Measurements from ENCODE around the gene BIRC3. TPM values are rescaled to one million over a fixed set of nuclear protein-coding genes. Genes with fewer than 3 reads are reported as not detected.

BIRC3 gene
- total RNA-seq = 20.2 TPM

DNA sequence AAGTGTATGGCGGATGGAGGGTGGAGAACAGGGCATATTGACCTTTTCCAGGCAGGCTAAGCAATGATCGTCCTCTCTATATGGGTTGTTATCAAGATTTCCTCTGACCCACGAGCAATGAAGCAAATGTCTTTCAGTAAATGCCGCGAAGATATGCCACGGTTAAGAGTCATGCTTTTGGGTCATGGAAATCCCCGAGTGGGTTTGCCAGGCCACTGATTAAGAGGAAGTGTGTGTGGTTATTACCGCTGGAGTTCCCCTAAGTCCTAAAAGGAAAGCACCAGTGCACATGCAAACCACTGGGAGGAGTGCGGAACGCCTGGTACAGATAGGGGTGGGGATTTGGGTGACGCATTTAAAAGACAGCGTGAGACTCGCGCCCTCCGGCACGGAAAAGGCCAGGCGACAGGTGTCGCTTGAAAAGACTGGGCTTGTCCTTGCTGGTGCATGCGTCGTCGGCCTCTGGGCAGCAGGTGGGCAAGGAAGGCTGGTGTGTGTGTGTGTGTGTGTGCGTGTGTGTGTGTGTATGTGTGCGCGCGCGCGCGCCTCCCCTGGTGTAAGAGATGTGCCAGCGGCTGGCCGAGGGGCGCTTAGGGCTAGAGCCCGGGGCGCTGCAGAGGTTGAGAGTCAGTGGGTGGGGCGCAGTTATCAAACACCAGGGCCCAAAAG is at the start of gene BIRC3:
BIRC3 (plus strand) TSS at position 386 of the 669 bp plus-strand sequence. CDS start 7,026 bp downstream, outside the sequence.
- peak; percentile 87 for DNase-seq (ENCODE audit: low spot score)

DNA sequence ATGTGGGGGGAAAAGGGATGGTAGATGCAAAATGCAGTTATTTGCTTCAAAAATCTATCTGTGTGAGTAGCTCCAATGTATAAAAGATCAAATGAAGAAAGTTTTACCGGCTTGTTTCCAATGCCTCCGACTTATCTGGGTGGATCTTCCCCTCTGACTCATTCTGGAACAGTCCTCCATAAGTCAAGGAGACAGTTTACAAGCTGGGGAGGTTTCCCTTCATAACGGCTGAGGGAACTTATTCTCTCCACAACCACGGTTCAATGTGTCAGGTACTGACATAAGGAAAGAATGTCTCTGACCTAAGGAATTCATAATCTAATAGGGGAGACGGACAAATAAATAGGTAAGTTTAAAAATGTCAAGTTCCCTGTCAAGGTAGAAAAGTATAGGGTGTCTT is 49.7 kb upstream of the BIRC3 start:
- no peak for DNase-seq (ENCODE audit: low spot score)

DNA sequence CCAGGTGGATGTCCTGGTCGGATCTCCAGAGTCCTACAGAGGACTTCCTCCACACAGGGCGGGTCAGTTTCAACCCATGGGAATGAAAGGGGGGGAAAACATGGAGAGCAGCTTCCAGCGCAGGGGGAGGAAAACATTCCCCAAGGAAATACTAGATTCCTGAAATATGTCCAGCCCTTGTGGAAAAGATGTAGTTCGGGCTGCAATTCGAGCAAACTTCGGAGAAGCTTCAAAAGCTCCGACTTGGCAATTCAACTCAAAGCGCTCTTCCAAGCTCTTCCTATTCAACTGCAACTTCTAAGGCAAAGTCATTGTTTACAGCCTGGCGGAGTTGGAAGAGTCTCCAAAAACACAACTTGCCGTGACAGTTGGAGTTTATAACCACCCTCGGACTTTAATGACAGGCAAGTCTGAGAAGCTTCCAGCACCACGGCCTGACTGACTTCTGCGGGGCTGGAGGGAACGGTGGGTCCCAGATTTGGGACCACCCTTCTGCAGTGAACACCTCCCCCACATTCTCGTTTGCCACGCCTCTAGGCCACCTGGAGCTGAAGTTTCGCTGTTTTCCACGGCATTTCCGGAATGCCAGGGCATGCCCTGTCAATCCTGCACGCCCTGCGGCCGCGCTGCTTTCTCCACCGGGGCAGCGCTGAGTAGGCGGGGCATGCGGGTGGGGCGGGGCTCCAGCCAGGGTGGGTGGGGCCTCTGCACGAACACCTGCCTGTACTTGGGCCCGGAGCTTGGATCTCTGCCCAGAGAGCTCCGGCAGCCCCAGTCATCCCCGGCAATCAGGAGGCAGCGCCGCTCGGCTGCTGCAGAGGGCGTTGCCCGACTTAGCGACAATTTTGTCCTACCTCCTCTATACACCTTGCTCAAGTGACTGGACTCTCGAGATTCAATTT is 49.0 kb upstream of the BIRC3 start:
- peak; percentile 93 for DNase-seq (ENCODE audit: low spot score)

DNA sequence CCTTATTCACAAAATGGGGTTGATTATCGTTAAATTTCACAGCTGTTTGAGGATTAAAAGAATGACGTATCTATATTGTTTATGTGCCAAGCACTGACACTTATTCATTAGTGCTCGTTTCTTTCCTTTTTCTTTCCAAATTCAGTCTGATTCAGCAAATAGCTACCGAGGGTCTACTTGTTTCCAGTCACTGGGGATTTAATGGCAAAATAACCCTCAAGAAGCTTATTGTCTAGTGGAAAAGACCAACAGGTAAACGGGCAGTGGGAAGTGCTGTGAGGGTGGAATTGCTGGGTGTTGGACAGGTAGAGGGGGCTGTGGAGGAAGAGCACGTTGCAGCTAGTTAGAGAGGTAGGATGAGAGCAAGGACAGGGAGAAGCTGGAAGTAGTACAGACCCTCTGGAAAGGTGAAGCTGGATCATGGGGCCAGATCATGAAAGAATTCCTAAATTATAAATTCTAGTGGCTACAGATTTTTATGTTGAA is 48.3 kb upstream of the BIRC3 start:
- DNase-seq (ENCODE audit: low spot score) = no peak

DNA sequence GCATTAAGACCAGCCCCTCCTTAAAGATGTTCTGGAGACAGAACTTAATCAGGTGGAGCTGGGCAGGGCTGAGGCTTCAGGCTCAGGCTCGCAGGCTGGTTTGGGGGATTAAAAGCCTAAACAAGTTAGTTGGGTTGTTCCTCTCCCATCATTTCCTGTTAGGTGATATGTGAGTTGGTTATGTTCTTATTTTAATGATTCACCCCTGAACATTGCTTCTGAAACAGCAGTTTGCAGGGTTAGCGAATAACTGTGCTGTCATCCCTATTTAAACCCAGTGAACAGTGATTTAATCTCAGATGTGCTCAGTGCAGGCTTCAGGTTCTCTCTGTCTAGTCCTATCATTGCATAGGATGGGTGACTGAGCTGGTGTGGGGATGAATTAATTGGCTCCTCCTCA is 47.4 kb upstream of the BIRC3 start:
- DNase-seq (ENCODE audit: low spot score) = no peak

DNA sequence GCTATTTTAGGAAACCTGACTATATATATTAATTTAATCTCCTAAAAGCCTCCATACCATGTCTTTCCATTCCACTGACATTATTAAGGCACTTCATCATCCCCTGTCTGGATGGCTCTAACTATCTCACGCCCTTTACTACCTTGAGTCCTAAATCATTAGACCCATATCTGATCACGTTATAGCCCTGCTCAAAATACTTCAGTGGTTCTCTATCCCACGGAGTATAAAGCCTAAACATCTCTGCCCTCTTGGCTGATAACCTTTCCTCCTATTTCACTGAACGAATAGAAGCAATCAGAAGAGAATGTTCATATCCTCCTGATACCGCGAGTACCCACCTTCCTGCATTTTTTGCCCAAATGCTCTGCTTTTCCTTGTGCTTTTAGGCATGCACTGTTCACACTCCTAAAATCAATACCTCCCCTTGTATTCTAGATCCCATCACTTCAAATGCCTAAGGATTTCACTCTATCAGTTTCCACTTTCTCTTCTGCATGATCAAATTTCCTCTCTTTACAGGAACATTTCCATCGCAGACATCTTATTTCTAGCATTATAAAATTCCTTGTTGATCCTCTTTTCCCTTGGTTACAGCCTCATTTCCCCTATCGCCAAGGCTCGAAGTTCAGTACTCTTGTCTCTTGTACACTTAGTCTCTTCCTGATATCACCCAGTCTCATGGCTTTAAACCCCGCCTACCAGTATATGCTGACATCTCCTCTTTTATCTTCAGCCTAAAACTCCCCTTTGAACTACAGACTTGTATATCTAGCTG is 45.0 kb upstream of the BIRC3 start:
- no peak for DNase-seq (ENCODE audit: low spot score)

DNA sequence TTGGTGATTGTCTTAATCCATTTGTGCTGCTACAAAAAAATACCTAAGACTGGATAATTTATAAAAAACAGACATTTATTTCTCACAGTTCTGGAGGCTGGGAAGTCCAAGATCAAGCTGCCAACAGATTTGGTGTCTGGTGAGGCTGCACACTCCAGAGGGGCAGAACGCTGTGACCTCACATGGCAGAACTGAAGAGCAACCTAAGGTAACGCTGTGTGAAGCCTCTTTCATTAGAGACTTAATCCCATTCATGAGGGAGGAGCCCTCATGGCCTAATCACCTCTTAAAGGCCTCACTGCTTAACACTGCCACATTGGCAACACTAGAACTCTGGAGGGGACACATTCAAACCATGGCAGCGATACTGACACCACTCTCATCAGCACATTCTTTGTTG is 42.7 kb upstream of the BIRC3 start:
- DNase-seq (ENCODE audit: low spot score) = no peak

DNA sequence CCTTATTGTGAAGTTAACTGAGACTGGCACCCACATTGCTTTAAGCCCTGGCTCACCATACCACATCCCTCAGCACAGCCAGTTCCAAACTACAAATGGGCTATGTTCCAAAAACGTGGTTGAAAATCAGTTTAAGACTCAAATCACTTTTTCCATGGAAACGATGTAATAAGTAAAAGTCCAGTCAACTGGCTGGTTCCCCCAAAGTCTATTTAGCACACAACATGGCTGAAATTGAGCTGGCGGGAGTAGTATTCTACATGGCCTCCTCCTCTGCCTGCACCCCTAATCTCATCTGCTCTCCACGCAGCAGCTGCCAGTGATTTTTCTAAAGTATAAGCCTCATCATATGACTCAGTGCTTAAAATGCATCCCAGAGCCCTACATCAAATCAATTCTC is 40.9 kb upstream of the BIRC3 start:
- DNase-seq (ENCODE audit: low spot score) = no peak

DNA sequence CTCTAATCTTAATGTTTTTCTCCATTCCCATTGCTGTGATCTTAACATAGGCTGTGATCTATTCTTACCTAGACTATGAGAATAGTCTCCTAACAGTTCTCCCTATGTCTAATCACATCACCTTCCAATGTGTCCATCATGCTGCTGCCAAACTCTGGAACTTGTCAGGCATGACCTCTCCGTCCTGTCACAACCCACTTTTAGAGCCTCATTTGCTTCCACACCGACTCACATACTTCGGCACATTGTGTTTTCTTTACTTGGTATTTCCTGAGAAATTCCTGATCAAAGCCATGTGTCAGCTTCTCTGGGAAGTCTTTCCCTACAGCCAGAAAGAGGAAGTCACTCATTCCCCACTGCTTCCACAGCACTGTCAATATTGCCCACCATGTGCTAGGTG is 40.5 kb upstream of the BIRC3 start:
- DNase-seq (ENCODE audit: low spot score) = no peak

DNA sequence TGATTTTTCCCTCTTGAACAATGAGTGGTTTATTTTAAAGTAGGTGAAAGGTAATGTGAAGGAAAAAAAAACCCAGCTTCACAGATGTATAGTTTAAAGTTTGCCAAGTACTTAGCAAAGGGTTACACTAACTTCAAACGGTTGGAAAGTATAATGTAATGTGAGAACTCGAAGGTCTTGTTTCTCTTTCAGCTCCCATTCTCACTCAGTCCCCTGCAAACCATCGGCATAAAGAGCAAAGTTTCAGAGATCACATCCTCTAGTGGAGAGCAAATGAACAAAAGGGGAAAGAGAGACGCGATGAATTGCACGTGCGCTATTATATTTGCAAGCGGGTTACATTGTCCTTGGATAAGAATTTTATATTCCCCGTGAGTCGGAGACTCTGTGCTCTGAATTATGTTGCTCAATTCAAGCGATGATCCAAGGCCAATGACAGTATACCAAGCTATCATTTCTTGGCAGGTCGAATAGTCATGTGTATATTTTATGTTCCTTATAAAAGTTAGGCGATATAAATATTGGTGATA is 37.6 kb upstream of the BIRC3 start:
- DNase-seq (ENCODE audit: low spot score) = peak; percentile 48

DNA sequence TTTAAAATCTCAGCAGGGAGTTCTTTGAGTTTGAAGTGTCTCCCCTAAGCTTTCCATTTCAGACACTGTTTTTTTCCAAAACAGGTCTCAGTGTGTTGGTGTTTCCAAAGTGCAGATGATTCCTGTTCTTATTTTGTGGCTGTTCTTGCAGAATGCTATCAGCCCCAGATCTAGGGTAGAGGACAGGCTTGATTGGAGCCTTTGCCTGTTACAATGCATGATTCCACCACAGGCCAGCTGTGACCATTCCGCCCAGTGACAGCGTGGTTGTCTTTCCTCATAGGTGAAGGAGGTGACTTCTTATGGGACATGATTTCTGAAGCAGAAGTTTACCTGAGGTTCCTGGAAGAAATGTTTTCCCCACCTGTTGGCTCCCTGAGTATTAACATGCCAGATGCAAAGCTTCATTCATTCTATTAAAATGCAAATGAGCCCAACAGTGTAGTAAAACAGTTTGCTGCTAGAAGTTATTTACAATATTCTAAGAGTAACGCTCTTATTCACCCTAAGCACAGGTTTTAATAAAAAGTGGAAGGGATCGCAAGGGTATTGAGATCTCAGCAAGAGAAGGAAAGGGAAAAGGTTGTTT is 36.9 kb upstream of the BIRC3 start:
- no peak for DNase-seq (ENCODE audit: low spot score)

DNA sequence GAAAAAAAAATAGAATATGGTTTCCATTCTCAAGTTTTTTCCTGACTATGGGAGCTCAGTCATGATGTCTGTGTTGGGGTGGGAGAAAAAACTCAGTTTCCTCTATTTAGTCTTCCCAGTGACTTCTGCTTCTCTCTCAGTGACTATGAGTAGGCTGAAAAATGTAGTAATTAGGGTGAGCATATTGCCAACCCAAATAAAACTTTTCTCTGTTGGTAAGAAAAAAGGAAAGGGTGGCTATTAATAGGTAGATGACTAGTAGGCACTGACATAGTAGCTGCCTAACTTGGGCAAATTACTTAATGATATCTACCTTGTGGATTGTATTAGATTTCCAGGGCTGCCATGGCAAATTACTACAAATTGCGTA is 34.2 kb upstream of the BIRC3 start:
- DNase-seq (ENCODE audit: low spot score) = no peak

DNA sequence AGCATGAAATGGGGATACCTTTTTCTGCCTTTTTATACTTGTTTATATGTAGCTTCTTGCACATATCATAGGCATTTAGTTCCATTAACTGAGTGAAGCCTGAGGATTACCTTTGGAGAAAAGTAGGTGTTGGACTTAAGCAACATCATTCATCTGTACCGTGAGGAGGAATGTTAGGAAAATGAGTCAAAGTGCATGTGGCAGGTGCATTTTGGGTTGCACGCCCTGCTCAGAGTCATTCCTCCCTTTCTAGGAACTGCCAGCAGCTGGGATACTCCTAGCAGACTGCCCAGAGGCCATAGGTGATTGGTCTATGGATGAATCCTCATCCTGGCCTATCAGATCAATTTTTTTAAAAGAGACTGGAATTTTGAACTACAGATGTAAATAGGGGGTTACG is 33.3 kb upstream of the BIRC3 start:
- no peak for DNase-seq (ENCODE audit: low spot score)

DNA sequence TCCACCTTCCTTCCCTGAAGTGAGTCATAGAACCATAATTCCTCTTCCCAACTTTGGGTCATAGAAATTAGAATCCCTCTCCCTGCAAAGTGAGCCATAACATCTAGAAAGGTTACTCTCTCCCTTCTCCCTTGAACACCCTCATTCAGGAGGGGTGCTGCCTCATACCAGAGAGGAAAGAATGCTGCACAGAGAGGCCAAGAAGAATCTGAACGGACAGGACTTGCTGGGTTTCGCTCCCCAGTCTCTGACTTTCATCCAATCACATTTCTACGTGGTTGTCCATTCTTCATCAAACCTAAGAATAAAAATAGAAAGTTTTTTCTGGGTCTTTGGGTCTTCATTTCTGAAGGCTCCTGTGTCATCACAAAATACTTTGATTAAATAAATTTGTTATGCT is 31.0 kb upstream of the BIRC3 start:
- DNase-seq (ENCODE audit: low spot score) = no peak

DNA sequence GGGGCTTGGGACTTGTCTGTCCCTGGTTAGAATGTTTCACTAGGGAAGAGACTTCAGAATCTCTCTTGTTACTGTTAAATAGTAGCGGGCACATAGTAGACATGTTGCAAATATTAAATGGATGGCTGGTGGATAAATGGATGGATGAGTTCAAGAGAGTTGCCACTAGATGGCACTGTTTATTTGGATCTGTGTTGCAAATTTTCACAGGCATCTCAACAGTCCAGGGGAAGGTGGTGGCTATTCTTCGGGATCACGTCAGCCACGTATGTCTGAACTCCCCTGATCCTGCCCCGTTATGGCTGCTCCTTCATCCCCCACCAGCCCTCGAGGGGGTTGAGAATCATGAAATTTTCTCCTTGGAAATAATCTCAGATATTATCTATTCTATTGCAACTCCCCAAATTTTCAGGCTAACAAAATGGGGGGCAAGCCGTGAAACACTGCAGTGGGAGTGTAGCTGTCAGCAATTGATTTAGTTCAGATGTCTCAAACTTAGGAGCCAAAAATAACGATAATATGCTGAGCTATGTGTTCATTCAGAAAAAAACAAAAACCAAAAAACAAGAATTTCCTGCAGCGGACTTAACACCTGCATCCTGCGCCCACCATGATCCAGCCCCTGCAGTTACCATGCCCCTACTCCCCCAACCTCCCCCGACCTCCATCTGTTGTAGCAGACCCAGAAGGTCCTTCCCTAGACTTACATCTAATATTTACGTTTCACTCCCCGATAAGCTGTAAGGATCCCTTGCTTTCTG is 29.1 kb upstream of the BIRC3 start:
- DNase-seq (ENCODE audit: low spot score) = peak; percentile 64

DNA sequence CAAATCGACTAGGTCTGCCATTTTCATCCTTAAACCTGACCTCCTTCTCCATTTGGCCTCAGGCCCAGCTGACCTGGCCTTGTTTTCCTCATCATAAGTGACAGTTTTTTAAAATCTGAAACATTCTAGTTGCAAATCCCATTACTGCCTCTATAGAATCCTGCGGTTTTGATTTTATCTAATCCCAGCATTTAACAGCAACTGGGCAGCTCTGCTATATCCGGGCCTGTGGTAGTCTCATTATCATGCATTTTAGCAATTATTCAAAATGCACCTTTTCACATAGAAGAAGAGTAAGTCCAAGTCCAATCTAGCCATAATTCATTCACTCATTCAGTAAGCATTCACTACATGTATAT is 28.6 kb upstream of the BIRC3 start:
- DNase-seq (ENCODE audit: low spot score) = no peak

DNA sequence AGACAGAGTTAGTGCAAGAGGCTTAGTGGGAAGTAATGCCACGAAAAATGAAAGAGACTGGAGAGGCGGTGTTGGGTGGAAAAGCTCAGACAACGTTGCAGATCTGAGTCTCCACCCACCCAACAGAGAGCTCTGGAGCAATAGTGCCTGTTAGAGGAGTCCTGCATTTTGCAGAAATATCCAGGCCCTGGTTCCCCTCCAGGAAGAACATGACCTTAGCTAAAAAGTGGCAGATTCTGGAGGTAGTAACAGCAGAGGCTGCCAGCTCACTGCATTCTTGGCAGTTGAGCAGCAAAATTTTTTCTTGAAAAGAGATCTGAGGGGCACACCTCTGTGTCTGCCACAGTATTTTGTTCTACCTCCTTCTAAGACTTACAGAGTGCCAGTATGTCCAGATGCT is 27.7 kb upstream of the BIRC3 start:
- no peak for DNase-seq (ENCODE audit: low spot score)

DNA sequence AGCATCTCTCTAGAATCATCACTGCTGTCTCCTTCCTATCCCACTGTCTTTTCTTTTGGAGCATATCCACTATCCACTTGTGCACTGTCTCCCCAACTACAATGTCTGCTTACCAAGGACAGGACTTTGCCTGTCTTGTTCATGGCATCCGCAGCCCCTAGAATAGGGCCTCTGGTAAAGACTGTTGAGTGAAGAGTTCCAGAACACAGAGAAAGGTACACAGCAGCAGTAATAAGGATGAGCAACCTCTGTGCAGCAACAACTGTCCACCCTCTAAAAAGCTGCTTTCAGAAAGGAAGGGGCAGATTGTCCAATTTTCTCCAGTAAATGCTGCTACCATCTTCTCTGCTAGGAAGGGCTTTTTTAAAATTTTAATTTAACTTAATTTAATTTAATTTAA is 25.5 kb upstream of the BIRC3 start:
- DNase-seq (ENCODE audit: low spot score) = no peak

DNA sequence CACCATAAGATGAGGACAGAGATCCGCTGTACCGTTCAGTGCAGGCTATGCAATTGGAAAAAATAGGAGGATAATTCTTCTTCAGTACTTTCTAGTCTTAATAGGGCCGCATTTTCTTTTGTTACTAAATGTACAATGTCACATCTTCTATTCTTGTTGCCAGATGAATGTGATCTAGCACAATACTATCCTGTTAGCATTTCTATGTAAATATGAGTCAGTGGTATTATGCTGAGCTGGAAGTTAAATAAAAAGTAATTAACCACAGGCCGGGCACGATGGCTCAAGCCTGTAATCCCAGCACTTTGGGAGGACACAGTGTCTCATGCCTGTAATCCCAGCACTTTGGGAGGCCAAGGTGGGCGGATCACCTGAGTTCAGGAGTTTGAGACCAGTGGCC is 24.4 kb upstream of the BIRC3 start:
- no peak for DNase-seq (ENCODE audit: low spot score)

DNA sequence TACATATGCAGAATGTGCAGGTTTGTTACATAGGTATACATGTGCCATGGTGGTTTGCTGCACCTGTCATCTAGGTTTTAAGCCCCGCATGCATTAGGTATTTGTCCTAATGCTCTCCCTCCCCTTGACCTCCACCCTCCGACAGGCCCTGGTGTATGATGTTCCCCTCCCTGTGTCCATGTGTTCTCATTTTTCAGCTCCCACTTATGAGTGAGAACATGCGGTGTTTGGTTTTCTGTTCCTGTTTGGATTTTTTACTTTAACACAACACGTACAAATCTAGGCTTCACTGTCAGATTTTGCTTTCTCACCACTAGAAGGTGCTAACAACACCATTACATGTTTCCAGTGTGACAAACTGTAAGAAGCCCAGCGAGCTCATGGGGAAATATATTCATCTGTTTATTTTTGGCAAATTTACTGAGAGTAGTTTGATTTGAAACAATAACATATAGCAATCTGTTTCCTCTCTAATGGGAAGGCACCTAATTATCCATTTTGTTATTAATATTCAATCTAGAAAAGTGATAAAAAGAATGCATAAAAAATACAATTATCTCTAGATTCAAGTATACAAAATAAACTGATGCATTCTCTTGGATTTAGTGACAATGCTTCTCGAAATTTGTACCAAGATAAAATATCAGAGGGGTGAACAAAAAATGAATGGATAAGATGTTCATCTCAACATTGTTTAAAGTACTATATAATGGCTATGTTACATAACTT is 23.2 kb upstream of the BIRC3 start:
- DNase-seq (ENCODE audit: low spot score) = no peak
